Mesenchymal stem cell (in vitro differentiated cells and primary cell): ENCODE data around the gene YWHAH.

Source experiments
- DNase-seq: peaks from one replicate; pipeline ENCODE4 v3.0.0-alpha.2; 2013
- H2AFZ ChIP-seq: one replicate; pipeline ENCODE4 v1.6.1; 2013; ENCODE audit warnings: low read depth, mild to moderate bottlenecking, control low read depth, inconsistent platforms, low read length, moderate library complexity
- H2AK5ac ChIP-seq: 2 replicates; pipeline ENCODE4 v1.6.1; 2013; ENCODE audit warnings: low read length, moderate library complexity, mild to moderate bottlenecking, inconsistent platforms; ENCODE audit not compliant: severe bottlenecking
- H2BK120ac ChIP-seq: one replicate; pipeline ENCODE4 v1.6.1; 2013; ENCODE audit warnings: low read depth, mild to moderate bottlenecking, inconsistent platforms, low read length, moderate library complexity
- H2BK12ac ChIP-seq, 2 experiments: one replicate each; pipeline ENCODE4 v1.6.1; 2013; ENCODE audit warnings: inconsistent platforms in 2 of 2, low read length in 2 of 2, mild to moderate bottlenecking in 2 of 2, moderate library complexity in 2 of 2, control low read depth in 1 of 2
- H2BK15ac ChIP-seq: one replicate; pipeline ENCODE4 v1.6.1; 2013; ENCODE audit warnings: mild to moderate bottlenecking, low read depth, inconsistent platforms; ENCODE audit not compliant: poor library complexity, severe bottlenecking
- H2BK5ac ChIP-seq: 2 replicates; pipeline ENCODE4 v1.6.1; 2013; ENCODE audit warnings: low read depth, mild to moderate bottlenecking, low read length, control low read depth, inconsistent platforms; ENCODE audit not compliant: poor library complexity, severe bottlenecking
- H3K14ac ChIP-seq, 2 experiments: one replicate each; pipeline ENCODE4 v1.6.1; 2013; ENCODE audit warnings: inconsistent platforms in 2 of 2, low read length in 2 of 2, control low read depth in 1 of 2, mild to moderate bottlenecking in 1 of 2, moderate library complexity in 1 of 2
- H3K18ac ChIP-seq, 2 experiments: one replicate each; pipeline ENCODE4 v1.6.1; 2013; ENCODE audit warnings: inconsistent platforms in 2 of 2, low read length in 2 of 2, control low read depth in 1 of 2, low read depth in 1 of 2, mild to moderate bottlenecking in 1 of 2
- H3K23ac ChIP-seq, 2 experiments: one replicate each; pipeline ENCODE4 v1.6.1; 2013; ENCODE audit warnings: inconsistent platforms in 2 of 2, low read length in 2 of 2, mild to moderate bottlenecking in 2 of 2, moderate library complexity in 2 of 2, control low read depth in 1 of 2
- H3K27ac ChIP-seq: 2 replicates; pipeline ENCODE4 v1.5.1; 2013; ENCODE audit warnings: mild to moderate bottlenecking, moderate library complexity, low read length, control low read depth, inconsistent platforms; ENCODE audit not compliant: poor library complexity, severe bottlenecking
- H3K27me3 ChIP-seq, 2 experiments: 2 replicates each; pipeline versions ENCODE4 v1.6.1 to v1.7.0; 2013; ENCODE audit warnings: low read length in 2 of 2, mild to moderate bottlenecking in 2 of 2, moderate library complexity in 2 of 2, control low read depth in 1 of 2, inconsistent platforms in 1 of 2; ENCODE audit not compliant: control insufficient read depth in 1 of 2, insufficient read depth in 1 of 2
- H3K36me3 ChIP-seq, 2 experiments: 2 replicates each; pipeline versions ENCODE4 v1.6.1 to v1.7.0; 2013; ENCODE audit warnings: low read length in 2 of 2, control low read depth in 1 of 2, inconsistent platforms in 1 of 2, low read depth in 1 of 2, mild to moderate bottlenecking in 1 of 2; ENCODE audit not compliant: insufficient read depth in 2 of 2, control insufficient read depth in 1 of 2
- H3K4ac ChIP-seq, 2 experiments: one replicate each; pipeline ENCODE4 v1.6.1; 2013; ENCODE audit warnings: inconsistent platforms in 2 of 2, low read length in 2 of 2, mild to moderate bottlenecking in 2 of 2, moderate library complexity in 2 of 2, control low read depth in 1 of 2, low read depth in 1 of 2
- H3K4me1 ChIP-seq: 2 replicates; pipeline ENCODE4 v1.6.1; 2013; ENCODE audit warnings: low read depth, low read length, control low read depth; ENCODE audit not compliant: control insufficient read depth, insufficient read depth
- H3K4me2 ChIP-seq: 2 replicates; pipeline ENCODE4 v1.6.1; 2013; ENCODE audit warnings: low read length, mild to moderate bottlenecking, inconsistent platforms; ENCODE audit not compliant: poor library complexity, severe bottlenecking
- H3K4me3 ChIP-seq, 2 experiments: 2 replicates each; pipeline versions ENCODE4 v1.5.1 to v1.7.0; 2013; ENCODE audit warnings: low read length in 2 of 2, mild to moderate bottlenecking in 2 of 2, control low read depth in 1 of 2, low read depth in 1 of 2; ENCODE audit not compliant: insufficient read depth in 1 of 2
- H3K79me1 ChIP-seq: replicated peaks from 2 replicates; pipeline ENCODE4 v1.6.1; 2013; ENCODE audit warnings: mild to moderate bottlenecking, control low read depth, low read length, inconsistent platforms; ENCODE audit not compliant: poor library complexity, severe bottlenecking
- H3K9ac ChIP-seq: 2 replicates; pipeline ENCODE4 v1.7.0; 2013; ENCODE audit warnings: mild to moderate bottlenecking, low read length, moderate library complexity
- H3K9me3 ChIP-seq: 2 replicates; pipeline ENCODE4 v1.7.0; 2013; ENCODE audit warnings: mild to moderate bottlenecking, low read length; ENCODE audit not compliant: control insufficient read depth
- H4K8ac ChIP-seq: one replicate; pipeline ENCODE4 v1.6.1; 2013; ENCODE audit warnings: inconsistent platforms, mild to moderate bottlenecking, low read length, moderate library complexity
- H4K91ac ChIP-seq: one replicate; pipeline ENCODE4 v1.6.1; 2013; ENCODE audit warnings: mild to moderate bottlenecking, low read length, inconsistent platforms
- WGBS: methylation state at CpG from one replicate; pipeline ENCODE4 v1.1.7; 2013; ENCODE audit warnings: mixed read lengths; 5-methylcytosine and 5-hydroxymethylcytosine counted together

Gene YWHAH

GRCh38 chr22:31917227-31917921 lies 27.0 kb upstream of the YWHAH start:
- Histone ChIP-seq H3K27me3 (peaks cover 0 to 21% of the 10 kb centered on the region in 2 experiments), H4K91ac (no peak overlapping the region), H2BK120ac (no peak overlapping the region), H3K27ac (no peak overlapping the region), H2BK5ac (no peak overlapping the region), H3K79me1 (no peaks in the 10 kb centered on the region), H2AK5ac (no peak overlapping the region), H3K36me3 (no peaks in the 10 kb centered on the region), H3K4me2 (no peak overlapping the region), H4K8ac (no peak overlapping the region), H3K4me3 (no peak overlapping the region), H2BK15ac (no peak overlapping the region), H3K14ac (no peak overlapping the region), H3K9me3 (no peaks in the 10 kb centered on the region), H3K4me1 (no peaks in the 10 kb centered on the region), H3K18ac (no peak overlapping the region), H3K23ac (no peak overlapping the region), H3K9ac (no peak overlapping the region), H3K4ac (no peak overlapping the region), H2AFZ (no peak overlapping the region), H2BK12ac (no peak overlapping the region)
- DNase-seq = no peak
- WGBS = 91% methylated on average over 15 of the region's 17 CpGs

GRCh38 chr22:31919730-31920129 lies 24.6 kb upstream of the YWHAH start:
- Histone ChIP-seq H4K91ac (no peak overlapping the region), H3K14ac (no peak overlapping the region), H3K4ac (no peak overlapping the region), H3K23ac (no peak overlapping the region), H3K9ac (no peak overlapping the region), H3K36me3 (no peaks in the 10 kb centered on the region), H3K9me3 (no peaks in the 10 kb centered on the region), H3K4me3 (no peak overlapping the region), H2AK5ac (no peak overlapping the region), H4K8ac (no peak overlapping the region), H2BK15ac (no peak overlapping the region), H3K27ac (no peak overlapping the region), H3K4me1 (peaks cover 4% of the 10 kb centered on the region), H3K27me3 (peaks cover 0 to 21% of the 10 kb centered on the region in 2 experiments), H3K18ac (no peak overlapping the region), H2BK5ac (no peak overlapping the region), H2AFZ (no peak overlapping the region), H2BK12ac (no peak overlapping the region), H2BK120ac (no peak overlapping the region), H3K4me2 (no peak overlapping the region), H3K79me1 (no peaks in the 10 kb centered on the region)
- WGBS = 84% methylated on average over 3 of the region's 3 CpGs
- DNase-seq = no peak

GRCh38 chr22:31920306-31920705 lies 24.0 kb upstream of the YWHAH start:
- peaks cover 0 to 21% of the 10 kb centered on the region in 2 experiments for H3K27me3 ChIP-seq
- H3K9ac ChIP-seq = no peak overlapping the region
- H3K9me3 ChIP-seq = no peaks in the 10 kb centered on the region
- H2BK12ac ChIP-seq = no peak overlapping the region
- no peak overlapping the region for H3K4ac ChIP-seq
- no peaks in the 10 kb centered on the region for H3K36me3 ChIP-seq
- no peak overlapping the region for H3K23ac ChIP-seq
- peaks cover 4% of the 10 kb centered on the region for H3K4me1 ChIP-seq
- no peak overlapping the region for H3K14ac ChIP-seq
- H3K4me2 ChIP-seq = no peak overlapping the region
- no peak overlapping the region for H3K4me3 ChIP-seq
- no peak overlapping the region for H3K18ac ChIP-seq
- H2AK5ac ChIP-seq = no peak overlapping the region
- H3K27ac ChIP-seq = no peak overlapping the region
- H4K91ac ChIP-seq = no peak overlapping the region
- 94% methylated on average over 3 of the region's 3 CpGs for WGBS
- no peak overlapping the region for H2BK5ac ChIP-seq
- H2BK15ac ChIP-seq = no peak overlapping the region
- H2AFZ ChIP-seq = no peak overlapping the region
- H2BK120ac ChIP-seq = no peak overlapping the region
- DNase-seq = no peak
- no peaks in the 10 kb centered on the region for H3K79me1 ChIP-seq
- H4K8ac ChIP-seq = no peak overlapping the region

- H2BK12ac ChIP-seq = no peak overlapping the region
- H2BK15ac ChIP-seq = no peak overlapping the region
- no peak overlapping the region for H3K14ac ChIP-seq
- no peak overlapping the region for H3K9ac ChIP-seq
- no peak for DNase-seq
- no peak overlapping the region for H3K4me3 ChIP-seq
- no peak overlapping the region for H2BK120ac ChIP-seq
- no peaks in the 10 kb centered on the region for H3K9me3 ChIP-seq
- H3K27me3 ChIP-seq = peaks cover 0 to 25% of the 10 kb centered on the region in 2 experiments
- H3K79me1 ChIP-seq = no peaks in the 10 kb centered on the region
- 90% methylated on average over 3 of the region's 3 CpGs for WGBS
- no peak overlapping the region for H2BK5ac ChIP-seq
- H4K8ac ChIP-seq = no peak overlapping the region
- no peak overlapping the region for H3K4me2 ChIP-seq
- H3K36me3 ChIP-seq = no peaks in the 10 kb centered on the region
- peaks cover 4% of the 10 kb centered on the region for H3K4me1 ChIP-seq
- H2AFZ ChIP-seq = no peak overlapping the region
- no peak overlapping the region for H3K4ac ChIP-seq
- no peak overlapping the region for H3K23ac ChIP-seq
- H3K27ac ChIP-seq = no peak overlapping the region
- no peak overlapping the region for H2AK5ac ChIP-seq
- H3K18ac ChIP-seq = no peak overlapping the region
- no peak overlapping the region for H4K91ac ChIP-seq
These were observed 23.2 kb upstream of the YWHAH start for GRCh38 chr22:31921106-31921505.
